Endothelial cell of umbilical vein (primary cell): ENCODE measurements around the gene IRF5. TPM values are rescaled to one million over a fixed set of nuclear protein-coding genes. Genes with fewer than 3 reads are reported as not detected.

Experiments
- BruUV-seq: library from RNA; stranded (reverse); fragments of 400-500 nt; replicated peaks from 2 replicates; lab custom pipeline; 2021; lab: Mats Ljungman, UMichigan
- CTCF ChIA-PET: fragments of 300-600, 350-600 bp; sonication (Branson Sonifier 250); formaldehyde crosslinking; loops from one replicate; lab custom pipeline; 2021; ENCODE audit warnings: antibody characterized with exemption, inconsistent platforms; lab: Charles Lee
- POLR2A ChIA-PET: fragments of 300-600, 350-600 bp; sonication (Branson Sonifier 250); formaldehyde crosslinking; loops from one replicate; lab custom pipeline; 2021; ENCODE audit warnings: antibody characterized with exemption, inconsistent platforms; lab: Charles Lee
- DNase-seq: peaks from one replicate; pipeline ENCODE4 v3.0.0-alpha.2; 2011; ENCODE audit warnings: low read depth, low spot score
- FAIRE-seq: peaks from 2 replicates; lab custom pipeline; 2011; peaks lifted over from hg19 to GRCh38; lab: Jason Lieb, UNC
- H2AFZ ChIP-seq: 2 replicates; pipeline ENCODE4 v1.6.0; 2012; ENCODE audit warnings: low read depth, low read length, control low read depth, inconsistent platforms
- H3K27ac ChIP-seq: 2 replicates; pipeline ENCODE4 v1.5.1; 2011; ENCODE audit warnings: low read depth, mild to moderate bottlenecking, control low read depth, low read length, moderate library complexity; ENCODE audit not compliant: insufficient read depth
- H3K27me3 ChIP-seq, 2 experiments: 2 replicates each; pipeline versions ENCODE4 v1.6.0 to v1.6.1; 2011; ENCODE audit warnings: low read length in 2 of 2, mixed read lengths in 1 of 2; ENCODE audit not compliant: control insufficient read depth in 2 of 2, insufficient read depth in 2 of 2
- H3K36me3 ChIP-seq, 2 experiments: 2 replicates in 1 of 2; 3 replicates in 1 of 2; pipeline ENCODE4 v1.5.1; 2011; ENCODE audit warnings: low read length in 2 of 2, mild to moderate bottlenecking in 1 of 2, moderate library complexity in 1 of 2; ENCODE audit not compliant: control insufficient read depth in 2 of 2, insufficient read depth in 2 of 2; ENCODE audit errors: extremely low read depth in 1 of 2
- H3K4me1 ChIP-seq: 3 replicates; pipeline ENCODE4 v1.5.1; 2011; ENCODE audit warnings: mild to moderate bottlenecking, low read length; ENCODE audit not compliant: control insufficient read depth, insufficient read depth; ENCODE audit errors: extremely low read depth
- H3K4me2 ChIP-seq: 2 replicates; pipeline ENCODE4 v1.6.1; 2011; ENCODE audit warnings: low read length, control low read depth, mixed read lengths; ENCODE audit not compliant: insufficient read depth
- H3K4me3 ChIP-seq, 3 experiments: fragments of 200-600 bp in 1 of 3; sonication (generic), shearing (Covaris generic) in 1 of 3; replicated peaks in 1 of 3; 2 replicates each; pipeline ENCODE4 v1.5.1; 2011 to 2016; ENCODE audit warnings: control low read depth in 3 of 3, low read length in 3 of 3, mild to moderate bottlenecking in 2 of 3, inconsistent platforms in 1 of 3, low read depth in 1 of 3, moderate library complexity in 1 of 3; ENCODE audit not compliant: insufficient read depth in 1 of 3
- H3K79me2 ChIP-seq: 2 replicates; pipeline ENCODE4 v1.6.0; 2012; ENCODE audit warnings: low read length, inconsistent platforms; ENCODE audit not compliant: control insufficient read depth, insufficient read depth
- H3K9ac ChIP-seq: replicated peaks from 2 replicates; pipeline ENCODE3; 2011; ENCODE audit warnings: low read length, control low read depth; ENCODE audit not compliant: insufficient read depth; ENCODE audit errors: extremely low read depth
- H3K9me1 ChIP-seq: replicated peaks from 3 replicates; pipeline ENCODE4 v1.6.0; 2011; ENCODE audit warnings: mild to moderate bottlenecking, low read length; ENCODE audit not compliant: control insufficient read depth, insufficient read depth; ENCODE audit errors: extremely low read depth
- H3K9me3 ChIP-seq: replicated peaks from 2 replicates; pipeline ENCODE4 v1.5.1; 2012; ENCODE audit warnings: low read length, inconsistent platforms; ENCODE audit not compliant: control insufficient read depth, insufficient read depth
- H4K20me1 ChIP-seq: replicated peaks from 2 replicates; pipeline ENCODE3; 2011; ENCODE audit warnings: mild to moderate bottlenecking, low read length; ENCODE audit not compliant: control insufficient read depth, insufficient read depth; ENCODE audit errors: extremely low read depth
- EZH2 ChIP-seq: IDR thresholded peaks from 2 replicates; pipeline ENCODE4 v1.6.1; 2012; ENCODE audit warnings: borderline replicate concordance, low read depth, mild to moderate bottlenecking, moderate library complexity, low read length, inconsistent platforms; ENCODE audit not compliant: severe bottlenecking
- FOS ChIP-seq: IDR thresholded peaks from 2 replicates; pipeline ENCODE4 v1.6.1; 2011; ENCODE audit warnings: mild to moderate bottlenecking, low read length, moderate library complexity, borderline replicate concordance; ENCODE audit not compliant: insufficient read depth
- GATA2 ChIP-seq: IDR thresholded peaks from 2 replicates; pipeline ENCODE4 v1.7.0; 2011; ENCODE audit warnings: low read depth, mild to moderate bottlenecking, moderate library complexity, mixed read lengths, low read length; ENCODE audit not compliant: insufficient read length, insufficient read depth
- JUN ChIP-seq: IDR thresholded peaks from 2 replicates; pipeline ENCODE4 v1.6.1; 2011; ENCODE audit warnings: borderline replicate concordance, low read depth; ENCODE audit not compliant: insufficient read length, insufficient read depth
- MYC ChIP-seq: IDR thresholded peaks from one replicate; pipeline ENCODE4 v1.6.1; 2011; ENCODE audit warnings: mild to moderate bottlenecking, low read depth, low read length
- POLR2A ChIP-seq: IDR thresholded peaks from 2 replicates; pipeline ENCODE4 v1.6.1; 2012; ENCODE audit warnings: low read depth, mild to moderate bottlenecking, control low read depth, low read length
- POLR2AphosphoS5 ChIP-seq: IDR thresholded peaks from 2 replicates; pipeline ENCODE4 v1.6.1; 2012; ENCODE audit warnings: low read depth, mild to moderate bottlenecking, control low read depth, low read length, moderate library complexity; ENCODE audit not compliant: insufficient read depth
- dilution Hi-C: fragments of 300-500 bp; cut with MboI; formaldehyde crosslinking; loops from one replicate; pipeline ENCODE4 v1.15.0; 2019; ENCODE audit warnings: low sequenced_read_pairs; ENCODE audit not compliant: extremely low pct_ligation_motif_present
- intact Hi-C: fragments of 100-400 bp; cut with micrococcal nuclease; formaldehyde crosslinking; loops from one replicate; pipeline ENCODE4 v1.10.0; 2022
- polyA plus RNA-seq, 4 experiments: library from polyadenylated mRNA; depleted of rRNA in 3 of 4; stranded (reverse) in 3 of 4; unstranded in 1 of 4; fragments of >200 nt; gene quantifications; 2 replicates each; pipeline versions ENCODE4 v1.2.1 to v1.2.3, GENCODE V29; 2011 to 2012; ENCODE audit warnings: missing spikeins in 1 of 4
- total RNA-seq: library from RNA; stranded (reverse); gene quantifications from 2 replicates; pipeline ENCODE4 v1.2.3, GENCODE V29; 2021
- TF ChIP-seq, protein P1 (sequence below): IDR thresholded peaks from 2 replicates; pipeline ENCODE4 v1.6.1; 2011; ENCODE audit not compliant: insufficient read depth, insufficient read length
- TF ChIP-seq, protein P2 (sequence below), 2 donors: IDR thresholded peaks; 1 replicate in 1 of 2; 2 replicates in 1 of 2; pipeline ENCODE4 v1.5.1; 2011; ENCODE audit warnings: low read length in 2 of 2, mild to moderate bottlenecking in 2 of 2, moderate library complexity in 2 of 2, control low read depth in 1 of 2, inconsistent platforms in 1 of 2, low read depth in 1 of 2; ENCODE audit not compliant: insufficient read depth in 1 of 2; ENCODE audit errors: extremely low read depth in 1 of 2

Gene IRF5
- total and polyA plus RNA-seq, 2 donors (not counting 3 experiments of a cell fraction or from before 2014, with no cell fraction given), result 0.31 to 0.36 TPM

DNA sequence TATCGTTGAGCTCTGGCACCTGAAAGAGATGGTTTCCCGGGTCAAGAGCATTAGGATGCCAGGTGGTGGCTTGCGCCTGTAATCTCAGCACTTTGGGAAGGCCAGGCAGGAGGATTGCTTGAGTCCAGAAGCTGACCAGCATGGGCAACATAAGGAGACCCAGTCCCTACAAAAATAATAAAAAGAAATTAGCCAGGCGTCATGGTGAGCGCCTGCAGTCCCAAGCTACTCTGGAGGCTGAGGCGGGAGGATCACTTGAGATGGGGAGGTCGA, 21.1 kb upstream of the IRF5 start:
- H4K20me1 ChIP-seq, result no peaks in the 10 kb centered on the region
- no peak overlapping the region for H3K4me2 ChIP-seq
- no peaks in the 10 kb centered on the region for H3K36me3 ChIP-seq
- no peak overlapping the region for H3K9ac ChIP-seq
- H3K79me2 ChIP-seq, result no peaks in the 10 kb centered on the region
- H3K9me3 ChIP-seq, result no peaks in the 10 kb centered on the region
- ChIA-PET POLR2A (no interaction called here), CTCF (no interaction called here)
- DNase-seq (no peak), FAIRE-seq (no peak)
- dilution Hi-C loops, result no loop called here
- H3K9me1 ChIP-seq, result no peaks in the 10 kb centered on the region
- peaks cover 48 to 50% of the 10 kb centered on the region in 2 experiments for H3K27me3 ChIP-seq
- intact Hi-C loops, result no loop called here
- no TSS peak for BruUV-seq
- no peak overlapping the region for H3K4me3 ChIP-seq
- no peak overlapping the region for H3K27ac ChIP-seq
- H2AFZ ChIP-seq, result no peak overlapping the region
- TF ChIP-seq FOS, result no peak
- no peaks in the 10 kb centered on the region for H3K4me1 ChIP-seq

DNA sequence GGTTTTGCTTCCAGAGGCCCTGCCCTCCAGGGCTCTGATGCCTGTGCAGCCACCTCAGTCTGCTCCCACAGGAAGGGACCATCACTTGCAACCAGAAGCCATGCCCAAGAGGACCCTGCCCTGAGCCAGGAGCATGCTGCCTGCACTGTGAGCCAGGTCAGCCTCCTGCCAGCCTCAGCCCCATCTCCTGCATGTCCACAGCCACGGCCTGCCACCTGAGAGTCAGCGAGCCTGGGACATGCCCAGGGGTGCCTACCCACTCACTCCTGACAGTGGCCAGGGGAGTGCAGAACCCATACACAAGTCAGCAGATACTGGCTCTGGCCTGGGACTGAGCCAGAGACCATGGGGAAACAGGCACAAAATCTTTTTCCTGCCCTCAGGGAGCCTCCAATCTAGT, 20.6 kb upstream of the IRF5 start:
- Histone ChIP-seq H3K9me1 (no peaks in the 10 kb centered on the region), H2AFZ (no peak overlapping the region), H3K4me2 (no peak overlapping the region), H3K27ac (no peak overlapping the region), H3K4me1 (no peaks in the 10 kb centered on the region), H3K9ac (no peak overlapping the region), H3K9me3 (no peaks in the 10 kb centered on the region), H4K20me1 (no peaks in the 10 kb centered on the region), H3K79me2 (no peaks in the 10 kb centered on the region), H3K4me3 (no peak overlapping the region), H3K36me3 (no peaks in the 10 kb centered on the region), H3K27me3 (peaks cover 46% of the 10 kb centered on the region in 2 experiments)
- intact Hi-C loops, result no loop called here
- dilution Hi-C loops, result no loop called here
- CTCF ChIA-PET, result no interaction called here
- BruUV-seq, result no TSS peak
- FAIRE-seq, result no peak
- TF ChIP-seq POLR2AphosphoS5 (no peak), JUN (no peak), FOS (no peak), MYC (no peak), EZH2 (no peak), GATA2 (no peak), POLR2A (no peak)
- TF ChIP-seq, protein P1, sequence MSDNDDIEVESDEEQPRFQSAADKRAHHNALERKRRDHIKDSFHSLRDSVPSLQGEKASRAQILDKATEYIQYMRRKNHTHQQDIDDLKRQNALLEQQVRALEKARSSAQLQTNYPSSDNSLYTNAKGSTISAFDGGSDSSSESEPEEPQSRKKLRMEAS, result no peak
- TF ChIP-seq, protein P2, sequence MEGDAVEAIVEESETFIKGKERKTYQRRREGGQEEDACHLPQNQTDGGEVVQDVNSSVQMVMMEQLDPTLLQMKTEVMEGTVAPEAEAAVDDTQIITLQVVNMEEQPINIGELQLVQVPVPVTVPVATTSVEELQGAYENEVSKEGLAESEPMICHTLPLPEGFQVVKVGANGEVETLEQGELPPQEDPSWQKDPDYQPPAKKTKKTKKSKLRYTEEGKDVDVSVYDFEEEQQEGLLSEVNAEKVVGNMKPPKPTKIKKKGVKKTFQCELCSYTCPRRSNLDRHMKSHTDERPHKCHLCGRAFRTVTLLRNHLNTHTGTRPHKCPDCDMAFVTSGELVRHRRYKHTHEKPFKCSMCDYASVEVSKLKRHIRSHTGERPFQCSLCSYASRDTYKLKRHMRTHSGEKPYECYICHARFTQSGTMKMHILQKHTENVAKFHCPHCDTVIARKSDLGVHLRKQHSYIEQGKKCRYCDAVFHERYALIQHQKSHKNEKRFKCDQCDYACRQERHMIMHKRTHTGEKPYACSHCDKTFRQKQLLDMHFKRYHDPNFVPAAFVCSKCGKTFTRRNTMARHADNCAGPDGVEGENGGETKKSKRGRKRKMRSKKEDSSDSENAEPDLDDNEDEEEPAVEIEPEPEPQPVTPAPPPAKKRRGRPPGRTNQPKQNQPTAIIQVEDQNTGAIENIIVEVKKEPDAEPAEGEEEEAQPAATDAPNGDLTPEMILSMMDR (IDR thresholded peaks at IDR 0.05; ENCODE audit: extremely low read depth in 1 of 2, insufficient read depth in 1 of 2, low read depth in 1 of 2, low read length in 2 of 2), result no peak
- POLR2A ChIA-PET, result no interaction called here
- no peak for DNase-seq
